Activated naive CD8-positive, alpha-beta T cell treated with anti-CD3 and anti-CD28 coated beads, Interleukin-2, amount 50 U/mL, for 16 hours (primary cell): ENCODE results near the gene INF2.
"Not testable (repeated sequence)": the region's sequence is repeated elsewhere in the genome, so short reads cannot be mapped to it uniquely, and the experiment has no call there.

ENCODE experiments used
- DNase-seq: peaks from one replicate; pipeline ENCODE4 v3.0.0-alpha.2; 2020; ENCODE audit warnings: low read depth, low spot score

Gene INF2

GRCh38 chr14:104689109-104689880, at the start of gene INF2:
TSS of gene INF2 (plus strand) at chr14:104689618. CDS start at chr14:104701366, 11,748 bp downstream.
- no peak for DNase-seq

GRCh38 chr14:104639885-104640548, 49.4 kb upstream of the INF2 start:
- peak; percentile 9 for DNase-seq

- DNase-seq = no peak
These were observed 48.7 kb upstream of the INF2 start for GRCh38 chr14:104640681-104641080.

- no peak for DNase-seq
These were observed 47.5 kb upstream of the INF2 start for GRCh38 chr14:104641753-104642539.

- no peak for DNase-seq
These were observed 46.9 kb upstream of the INF2 start for GRCh38 chr14:104642540-104642868.

GRCh38 chr14:104643306-104643705, 46.1 kb upstream of the INF2 start:
- no peak for DNase-seq

- no peak for DNase-seq
These were observed 45.3 kb upstream of the INF2 start for GRCh38 chr14:104644091-104644635.

GRCh38 chr14:104644656-104645378, 44.6 kb upstream of the INF2 start:
- no peak for DNase-seq

GRCh38 chr14:104647467-104648043, 41.9 kb upstream of the INF2 start:
- no peak for DNase-seq

- peak; percentile 39 for DNase-seq
These were observed 39.1 kb upstream of the INF2 start for GRCh38 chr14:104650057-104650980.

- DNase-seq = no peak
These were observed 38.2 kb upstream of the INF2 start for GRCh38 chr14:104650981-104651875.

GRCh38 chr14:104651876-104652260, 37.5 kb upstream of the INF2 start:
- no peak for DNase-seq

- DNase-seq = no peak
These were observed 37.0 kb upstream of the INF2 start for GRCh38 chr14:104652386-104652785.

GRCh38 chr14:104653130-104653920, 36.1 kb upstream of the INF2 start:
- DNase-seq = not testable (repeated sequence)

- DNase-seq = no peak
These were observed 35.3 kb upstream of the INF2 start for GRCh38 chr14:104654119-104654518.

- no peak for DNase-seq
These were observed 34.1 kb upstream of the INF2 start for GRCh38 chr14:104655128-104655848.

GRCh38 chr14:104656014-104656714, 33.3 kb upstream of the INF2 start:
- no peak for DNase-seq
